GM19025 (cell line): Measurements from ENCODE around the gene ZCCHC18.

ENCODE experiments used
- ATAC-seq: cut with Tn5 transposase; IDR thresholded peaks from one replicate; pipeline ENCODE4 v1.9.1; 2021; ENCODE audit warnings: mild to moderate bottlenecking, low read depth, moderate library complexity; ENCODE audit not compliant: unreplicated experiment

The ZCCHC18 gene

GRCh38 chrX:104126856-104127255 is 14.5 kb downstream of the ZCCHC18 start:
- ATAC-seq, result no peak

GRCh38 chrX:104130808-104131207 is 18.5 kb downstream of the ZCCHC18 start:
- ATAC-seq, result no peak

- ATAC-seq, result no peak
These were observed 22.4 kb downstream of the ZCCHC18 start for GRCh38 chrX:104134583-104135261.

- ATAC-seq, result no peak
These were observed 23.4 kb downstream of the ZCCHC18 start for GRCh38 chrX:104135677-104136076.

- ATAC-seq, result peak; percentile 74
These were observed 24.1 kb downstream of the ZCCHC18 start for GRCh38 chrX:104136241-104137019.

GRCh38 chrX:104137496-104137895 is 25.2 kb downstream of the ZCCHC18 start:
- ATAC-seq, result no peak

GRCh38 chrX:104141087-104141760 is 28.9 kb downstream of the ZCCHC18 start:
- ATAC-seq, result no peak

GRCh38 chrX:104151037-104151436 is 38.7 kb downstream of the ZCCHC18 start:
- ATAC-seq, result no peak

GRCh38 chrX:104156630-104157529 is 44.6 kb downstream of the ZCCHC18 start, which contains the start of gene SLC25A53:
SLC25A53 (minus strand) TSS chrX:104157009; CDS start chrX:104105257, 51,752 bp downstream.
- ATAC-seq, result peak; percentile 93
